GM23248 (cell line): ENCODE results near the gene SMARCAL1.

Source experiments
- EZH2 ChIP-seq: fragments of 200-600 bp; sonication (generic); IDR thresholded peaks from 2 replicates; pipeline ENCODE4 v1.6.1; 2018; ENCODE audit warnings: antibody characterized with exemption, mild to moderate bottlenecking; ENCODE audit not compliant: insufficient read depth, poor library complexity, severe bottlenecking
- EZH2phosphoT487 ChIP-seq: fragments of 200-600 bp; sonication (generic); IDR thresholded peaks from 2 replicates; pipeline ENCODE4 v1.6.1; 2018; ENCODE audit warnings: antibody characterized with exemption, moderate library complexity, mild to moderate bottlenecking, low read depth; ENCODE audit not compliant: insufficient read depth

DNA sequence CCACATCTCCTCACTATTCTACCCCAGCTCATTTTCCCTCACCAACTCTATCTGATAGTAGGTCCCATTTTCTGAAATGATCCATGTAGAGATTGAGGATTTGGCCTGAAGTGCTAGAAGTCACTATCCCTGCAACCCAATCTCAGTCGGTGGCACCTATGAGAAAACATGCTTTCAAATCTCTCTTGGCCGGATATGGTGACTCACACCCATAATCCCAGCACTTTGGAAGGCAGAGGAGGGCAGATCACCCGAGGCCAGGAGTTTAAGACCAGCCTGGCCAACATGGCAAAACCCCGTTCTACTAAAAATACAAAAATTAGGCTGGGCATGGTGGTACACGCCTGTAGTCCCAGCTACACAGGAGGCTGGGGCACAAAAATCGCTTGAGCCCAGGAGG lies 20.9 kb upstream of the SMARCAL1 start:
- TF ChIP-seq EZH2phosphoT487 (no peak), EZH2 (no peak)
